SK-N-MC (cell line): ENCODE measurements around the gene COL13A1.

Experiments
- EZH2 ChIP-seq: fragments of 200-600 bp; sonication (generic); IDR thresholded peaks from one replicate; pipeline ENCODE4 v1.6.1; 2017; ENCODE audit warnings: antibody characterized with exemption
- FOXP2 ChIP-seq: optimal IDR thresholded peaks from 2 replicates; pipeline ENCODE3; 2011; ENCODE audit warnings: mild to moderate bottlenecking, moderate library complexity; ENCODE audit not compliant: insufficient read depth; ENCODE audit errors: extremely low read length, control extremely low read depth
- POLR2AphosphoS5 ChIP-seq: IDR thresholded peaks from 2 replicates; pipeline ENCODE4 v1.6.1; 2012; ENCODE audit warnings: mild to moderate bottlenecking, low read depth, low read length, borderline replicate concordance

DNA sequence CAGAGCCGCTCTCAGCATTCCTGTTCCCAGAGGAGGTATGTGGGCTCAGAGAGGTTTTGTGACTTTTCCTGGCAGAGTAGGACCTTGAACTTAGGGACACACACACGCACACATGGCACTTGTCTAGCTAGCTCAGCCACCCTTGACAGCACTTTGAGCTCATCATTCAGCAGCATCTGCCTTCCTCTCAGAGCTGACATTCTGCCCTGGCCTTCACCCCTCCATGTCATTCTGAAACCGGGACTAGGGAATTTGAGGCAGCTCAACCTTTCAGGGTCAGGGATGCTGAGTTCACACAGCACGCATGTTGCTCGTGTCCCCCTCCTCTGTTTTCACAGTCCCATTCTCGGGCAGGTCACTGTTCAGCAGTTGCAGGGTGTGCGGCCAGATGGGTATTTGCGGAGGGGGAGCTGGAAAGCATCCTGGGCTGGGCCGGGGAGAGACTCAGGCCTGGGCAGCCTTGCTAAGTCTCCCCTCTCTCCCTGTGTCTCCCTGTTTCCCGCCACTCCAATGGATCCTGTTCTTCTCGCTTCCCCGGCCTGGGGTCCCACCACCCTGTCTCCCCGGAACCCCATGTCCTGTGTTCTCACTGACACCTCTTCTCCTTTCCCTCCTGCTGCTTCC is 78.0 kb downstream of the COL13A1 start:
- TF ChIP-seq POLR2AphosphoS5 (no peak), EZH2 (no peak), FOXP2 (no peak)
